ENCODE data around the gene ZNF521. TPM values are rescaled to one million over a fixed set of nuclear protein-coding genes. Genes with fewer than 3 reads are reported as not detected.
"Not testable (repeated sequence)": the region's sequence is repeated elsewhere in the genome, so short reads cannot be mapped to it uniquely, and the experiment has no call there.

ZNF521 gene
- total and polyA plus RNA-seq, 2 experiments from 2014 or later = 3.1 to 9.2 TPM

DNA sequence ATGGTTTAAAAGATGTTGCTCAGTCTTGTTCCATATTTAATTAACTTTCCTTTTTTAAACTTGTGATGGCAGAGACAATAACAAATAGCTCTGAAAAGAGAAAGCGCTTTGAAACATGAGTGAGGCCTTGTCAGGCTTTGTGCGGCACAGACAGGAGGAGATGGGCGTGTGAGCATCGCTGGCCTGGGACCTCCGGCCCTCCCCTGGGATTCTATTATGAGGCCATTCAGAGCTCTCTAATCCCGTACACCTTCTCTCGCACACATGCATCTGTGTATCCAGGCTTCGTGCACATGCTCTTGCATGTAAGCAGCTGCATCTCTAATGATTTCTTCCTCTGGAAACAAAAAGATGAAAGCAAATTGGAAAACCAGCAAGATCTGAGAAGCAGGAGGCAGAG is 313.7 kb downstream of the ZNF521 start:
- H3K27ac ChIP-seq (ENCODE audit: low read depth) = no peak overlapping the region
- no peaks in the 10 kb centered on the region for H4K20me1 ChIP-seq (replicated peaks; ENCODE audit: insufficient read depth)
- H3K36me3 Mint-ChIP-seq (ENCODE audit: low read depth) = no peaks in the 10 kb centered on the region

DNA sequence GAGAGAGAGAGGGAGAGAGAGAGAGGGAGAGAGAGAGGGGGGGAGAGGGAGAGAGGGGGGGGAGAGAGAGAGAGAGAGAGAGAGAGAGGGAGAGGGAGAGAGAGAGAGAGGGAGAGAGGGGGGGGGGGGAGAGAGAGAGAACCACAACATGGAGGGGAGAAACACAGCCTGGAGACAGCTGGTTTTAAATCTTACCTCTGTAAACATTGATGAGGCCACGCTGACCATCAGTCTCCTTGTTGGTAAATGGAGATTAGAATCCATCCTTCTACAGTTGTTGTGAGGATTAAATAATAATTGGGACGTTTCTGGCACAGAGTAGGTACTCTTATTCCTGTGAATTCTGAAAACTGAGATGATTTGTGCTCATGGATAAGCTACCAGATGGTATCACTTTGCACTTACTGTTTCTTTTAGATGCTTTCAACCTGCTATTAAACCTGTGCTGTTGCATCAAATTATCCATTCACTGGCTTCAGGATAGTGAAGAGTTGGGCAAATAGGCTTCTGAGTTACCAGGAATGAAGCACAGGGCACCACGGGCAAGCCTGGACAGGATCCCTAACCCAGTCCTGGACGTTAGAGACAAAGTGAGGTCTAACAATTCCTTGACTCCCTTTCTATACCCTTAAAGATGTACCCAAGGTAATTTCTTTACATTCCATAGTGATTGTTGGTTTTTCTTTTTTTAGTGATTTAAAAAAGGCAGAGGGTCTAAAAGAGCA is 318.1 kb downstream of the ZNF521 start:
- peaks cover 12% of the 10 kb centered on the region; the same call in 2 of the 3 replicates for H3K9me3 Mint-ChIP-seq
- DNase-seq (ENCODE audit: low spot score) (no peak), ATAC-seq (no peak)
- H3K4me3 Mint-ChIP-seq = no peak overlapping the region
- no peak overlapping the region for H3K27ac ChIP-seq (ENCODE audit: low read depth)
- H4K20me1 ChIP-seq (replicated peaks; ENCODE audit: insufficient read depth) = no peaks in the 10 kb centered on the region
- peaks cover 2% of the 10 kb centered on the region; the same call in 2 of the 3 replicates for H3K4me1 Mint-ChIP-seq
- no peak overlapping the region for H3K4me2 ChIP-seq
- no peaks in the 10 kb centered on the region for H3F3A ChIP-seq (replicated peaks; ENCODE audit: low read depth)
- no peak overlapping the region for H3K4me3 ChIP-seq
- H3K27ac Mint-ChIP-seq = no peak overlapping the region
- no peaks in the 10 kb centered on the region for H3K79me2 ChIP-seq (replicated peaks; ENCODE audit: insufficient read depth)
- no peak for TF ChIP-seq STAT1 (IDR thresholded peaks at IDR 0.05; ENCODE audit: unreplicated experiment)
- H3K4me1 ChIP-seq (ENCODE audit: insufficient read depth) = no peaks in the 10 kb centered on the region
- H3K9me2 ChIP-seq (ENCODE audit: insufficient read depth) = no peaks in the 10 kb centered on the region
- H3K36me3 Mint-ChIP-seq (ENCODE audit: low read depth) = no peaks in the 10 kb centered on the region; the same call in 2 of the 3 replicates
- no peaks in the 10 kb centered on the region for H3K27me3 ChIP-seq (ENCODE audit: insufficient read depth)
- peaks cover 12% of the 10 kb centered on the region for H3K27me3 Mint-ChIP-seq (ENCODE audit: insufficient read depth, low read depth, poor library complexity)
- H3K36me3 ChIP-seq (ENCODE audit: insufficient read depth) = no peaks in the 10 kb centered on the region
- no peak overlapping the region for H2AFZ ChIP-seq

More for the DNA sequence above, 313.7 kb downstream of the ZNF521 start:
- 0 out of 2 replicates have a peak, but pooled peaks cover 8% of the 10 kb centered on the region for H3K4me1 ChIP-seq (ENCODE audit: insufficient read depth)
- Mint-ChIP-seq H3K27ac (no peak overlapping the region), H3K4me3 (no peak overlapping the region), H3K27me3 (ENCODE audit: insufficient read depth, low read depth, poor library complexity) (peaks cover 9% of the 10 kb centered on the region), H3K9me3 (no peaks in the 10 kb centered on the region), H3K4me1 (peaks cover 20% of the 10 kb centered on the region)
- no peaks in the 10 kb centered on the region for H3K36me3 ChIP-seq (ENCODE audit: insufficient read depth)
- no peak overlapping the region for H3K4me3 ChIP-seq
- DNase-seq (ENCODE audit: low spot score) (no peak), ATAC-seq (no peak)
- peaks cover 10% of the 10 kb centered on the region; the same call in 1 of the 2 replicates for H3K27me3 ChIP-seq (ENCODE audit: insufficient read depth)
- TF ChIP-seq NANOG (IDR thresholded peaks at IDR 0.05; ENCODE audit: borderline replicate concordance) = no peak
- no peak for TF ChIP-seq EZH2phosphoT487 (IDR thresholded peaks at IDR 0.05; ENCODE audit: unreplicated experiment)
- TF ChIP-seq, protein P1, sequence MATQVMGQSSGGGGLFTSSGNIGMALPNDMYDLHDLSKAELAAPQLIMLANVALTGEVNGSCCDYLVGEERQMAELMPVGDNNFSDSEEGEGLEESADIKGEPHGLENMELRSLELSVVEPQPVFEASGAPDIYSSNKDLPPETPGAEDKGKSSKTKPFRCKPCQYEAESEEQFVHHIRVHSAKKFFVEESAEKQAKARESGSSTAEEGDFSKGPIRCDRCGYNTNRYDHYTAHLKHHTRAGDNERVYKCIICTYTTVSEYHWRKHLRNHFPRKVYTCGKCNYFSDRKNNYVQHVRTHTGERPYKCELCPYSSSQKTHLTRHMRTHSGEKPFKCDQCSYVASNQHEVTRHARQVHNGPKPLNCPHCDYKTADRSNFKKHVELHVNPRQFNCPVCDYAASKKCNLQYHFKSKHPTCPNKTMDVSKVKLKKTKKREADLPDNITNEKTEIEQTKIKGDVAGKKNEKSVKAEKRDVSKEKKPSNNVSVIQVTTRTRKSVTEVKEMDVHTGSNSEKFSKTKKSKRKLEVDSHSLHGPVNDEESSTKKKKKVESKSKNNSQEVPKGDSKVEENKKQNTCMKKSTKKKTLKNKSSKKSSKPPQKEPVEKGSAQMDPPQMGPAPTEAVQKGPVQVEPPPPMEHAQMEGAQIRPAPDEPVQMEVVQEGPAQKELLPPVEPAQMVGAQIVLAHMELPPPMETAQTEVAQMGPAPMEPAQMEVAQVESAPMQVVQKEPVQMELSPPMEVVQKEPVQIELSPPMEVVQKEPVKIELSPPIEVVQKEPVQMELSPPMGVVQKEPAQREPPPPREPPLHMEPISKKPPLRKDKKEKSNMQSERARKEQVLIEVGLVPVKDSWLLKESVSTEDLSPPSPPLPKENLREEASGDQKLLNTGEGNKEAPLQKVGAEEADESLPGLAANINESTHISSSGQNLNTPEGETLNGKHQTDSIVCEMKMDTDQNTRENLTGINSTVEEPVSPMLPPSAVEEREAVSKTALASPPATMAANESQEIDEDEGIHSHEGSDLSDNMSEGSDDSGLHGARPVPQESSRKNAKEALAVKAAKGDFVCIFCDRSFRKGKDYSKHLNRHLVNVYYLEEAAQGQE (IDR thresholded peaks at IDR 0.05; ENCODE audit: unreplicated experiment) = no peak
- TF ChIP-seq STAT1 (IDR thresholded peaks at IDR 0.05; ENCODE audit: unreplicated experiment) = no peak
- no peak for TF ChIP-seq JUNB (IDR thresholded peaks at IDR 0.05; ENCODE audit: unreplicated experiment)
- TF ChIP-seq, protein P2, sequence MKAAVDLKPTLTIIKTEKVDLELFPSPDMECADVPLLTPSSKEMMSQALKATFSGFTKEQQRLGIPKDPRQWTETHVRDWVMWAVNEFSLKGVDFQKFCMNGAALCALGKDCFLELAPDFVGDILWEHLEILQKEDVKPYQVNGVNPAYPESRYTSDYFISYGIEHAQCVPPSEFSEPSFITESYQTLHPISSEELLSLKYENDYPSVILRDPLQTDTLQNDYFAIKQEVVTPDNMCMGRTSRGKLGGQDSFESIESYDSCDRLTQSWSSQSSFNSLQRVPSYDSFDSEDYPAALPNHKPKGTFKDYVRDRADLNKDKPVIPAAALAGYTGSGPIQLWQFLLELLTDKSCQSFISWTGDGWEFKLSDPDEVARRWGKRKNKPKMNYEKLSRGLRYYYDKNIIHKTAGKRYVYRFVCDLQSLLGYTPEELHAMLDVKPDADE (IDR thresholded peaks at IDR 0.05) = no peak
- H3K9me2 ChIP-seq (ENCODE audit: insufficient read depth) = no peaks in the 10 kb centered on the region; the same call in 1 of the 2 replicates
- H2AFZ ChIP-seq = no peak overlapping the region
- H3K4me2 ChIP-seq = no peak overlapping the region
- no peaks in the 10 kb centered on the region for H3K79me2 ChIP-seq (replicated peaks; ENCODE audit: insufficient read depth)
- H3F3A ChIP-seq (replicated peaks; ENCODE audit: low read depth) = no peaks in the 10 kb centered on the region

DNA sequence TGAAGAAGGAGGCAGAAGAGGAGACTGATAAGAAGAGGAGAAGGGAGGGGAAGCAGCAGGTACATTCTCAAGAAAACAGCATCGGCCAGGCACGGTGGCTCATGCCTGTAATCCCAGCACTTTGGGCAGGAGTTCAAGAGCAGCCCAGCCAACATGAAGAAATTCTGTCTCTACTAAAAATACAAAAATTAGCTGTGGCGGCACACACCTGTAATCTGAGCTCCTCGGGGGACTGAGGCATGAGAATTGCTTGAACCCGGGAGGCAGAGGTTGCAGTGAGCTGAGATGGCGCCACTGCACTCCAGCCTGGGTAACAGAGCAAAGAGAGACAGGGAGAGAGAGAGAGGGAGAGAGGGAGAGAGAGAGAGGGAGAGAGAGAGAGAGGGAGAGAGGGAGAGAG is 318.8 kb downstream of the ZNF521 start:
- not testable (repeated sequence) for H3K4me2 ChIP-seq

More for the DNA sequence above, 318.8 kb downstream of the ZNF521 start:
- H4K20me1 ChIP-seq (replicated peaks; ENCODE audit: insufficient read depth); ATAC-seq; H3K27me3 ChIP-seq (ENCODE audit: insufficient read depth); H3K4me3 Mint-ChIP-seq; H3K4me3 ChIP-seq; H3K36me3 ChIP-seq (ENCODE audit: insufficient read depth); H3K9me2 ChIP-seq (ENCODE audit: insufficient read depth); H3K27ac ChIP-seq (ENCODE audit: low read depth); H3K4me1 Mint-ChIP-seq; H3K36me3 Mint-ChIP-seq (ENCODE audit: low read depth); H2AFZ ChIP-seq; H3K4me1 ChIP-seq (ENCODE audit: insufficient read depth); H3K79me2 ChIP-seq (replicated peaks; ENCODE audit: insufficient read depth); DNase-seq (ENCODE audit: low spot score); H3K27ac Mint-ChIP-seq; H3F3A ChIP-seq (replicated peaks; ENCODE audit: low read depth): not testable (repeated sequence)
- H3K27me3 Mint-ChIP-seq (ENCODE audit: insufficient read depth, low read depth, poor library complexity) = peaks cover 12% of the 10 kb centered on the region
- H3K9me3 Mint-ChIP-seq = peaks cover 12% of the 10 kb centered on the region; the same call in 2 of the 3 replicates

All from GM23338 (cell line).